Bone marrow (tissue), 2 donors: Measurements from ENCODE around the gene FKBP7.
A peak's percentile ranks its signal among the peaks of the same experiment; 100 is the strongest.
"Not testable (repeated sequence)": the region's sequence is repeated elsewhere in the genome, so short reads cannot be mapped to it uniquely, and the experiment has no call there.

Experiments
- DNase-seq, 2 donors: peaks; one replicate each; lab custom pipeline; 2025; lab: John Stamatoyannopoulos, UW

Gene FKBP7, protein sequence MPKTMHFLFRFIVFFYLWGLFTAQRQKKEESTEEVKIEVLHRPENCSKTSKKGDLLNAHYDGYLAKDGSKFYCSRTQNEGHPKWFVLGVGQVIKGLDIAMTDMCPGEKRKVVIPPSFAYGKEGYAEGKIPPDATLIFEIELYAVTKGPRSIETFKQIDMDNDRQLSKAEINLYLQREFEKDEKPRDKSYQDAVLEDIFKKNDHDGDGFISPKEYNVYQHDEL

DNA sequence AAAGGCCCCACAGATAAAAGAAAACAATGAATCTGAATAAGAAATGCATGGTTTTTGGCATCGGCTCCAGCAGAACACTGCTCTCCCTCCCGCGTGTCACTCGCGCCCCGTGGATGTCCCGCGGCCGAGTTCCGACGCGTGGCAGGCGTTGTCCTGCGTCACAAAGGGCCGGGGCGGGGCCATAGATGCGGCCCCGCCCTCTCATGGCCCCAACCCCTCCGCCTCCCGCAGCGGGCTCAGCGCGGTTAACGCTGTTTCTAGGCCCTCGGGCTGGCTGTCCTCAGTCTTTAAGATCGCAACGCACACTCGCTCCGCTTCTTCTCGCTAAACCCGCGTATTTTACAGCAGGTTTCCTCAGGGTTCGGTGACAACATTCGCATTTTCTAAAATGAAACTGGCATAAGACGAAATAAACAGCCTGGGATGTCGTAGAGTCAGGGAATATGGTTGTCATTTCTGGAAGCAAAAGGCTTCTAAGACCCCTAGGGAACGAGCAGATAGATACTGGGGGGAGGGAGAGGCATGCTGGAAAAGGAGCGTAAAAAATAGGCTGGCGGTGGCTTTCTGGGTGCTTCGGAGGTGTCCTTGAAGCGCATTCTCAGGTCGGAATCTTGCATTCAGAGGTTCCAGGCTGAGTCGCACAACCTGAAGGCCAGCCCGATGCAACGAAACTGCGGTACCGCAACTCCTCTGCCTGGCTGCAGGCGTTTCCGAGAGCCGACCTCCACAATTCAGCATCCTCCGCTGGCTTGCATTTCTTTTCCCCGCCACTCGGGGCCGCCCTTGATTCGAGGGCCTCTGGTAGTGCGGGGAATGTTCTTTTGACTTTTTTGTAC, at the start of gene FKBP7:
Gene FKBP7, minus strand, starts transcription at position 162 of the 836 bp plus-strand sequence. Its CDS starts 101 bp downstream, at position 61.
- DNase-seq = peak; percentile 51 to 72

- no peak for DNase-seq
These were observed 49.2 kb upstream of the FKBP7 start for GRCh38 chr2:178527592-178527991.

DNA sequence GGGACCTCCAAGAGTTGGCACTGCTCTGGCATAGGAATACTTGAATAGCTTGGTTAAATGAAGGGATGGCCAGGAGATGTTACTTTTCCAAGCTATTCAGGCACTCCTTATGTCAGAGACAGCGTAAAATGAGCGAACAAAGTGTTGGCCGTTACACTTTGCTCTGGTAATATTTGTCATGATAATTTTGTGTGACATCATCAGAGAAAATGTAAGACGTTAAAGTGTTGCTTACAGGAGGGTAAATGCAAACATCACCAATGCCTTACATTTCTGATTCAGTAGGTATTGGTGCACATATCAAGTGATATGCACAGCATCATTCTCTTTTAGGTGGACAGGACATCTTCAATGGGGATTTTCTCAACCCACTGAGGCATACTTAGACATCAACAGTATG, 47.9 kb upstream of the FKBP7 start:
- no peak for DNase-seq

- DNase-seq = not testable (repeated sequence)
These were observed 47.1 kb upstream of the FKBP7 start for GRCh38 chr2:178525460-178525859.

GRCh38 chr2:178525010-178525409, 46.6 kb upstream of the FKBP7 start:
- DNase-seq = not testable (repeated sequence)

GRCh38 chr2:178523596-178524134, 45.3 kb upstream of the FKBP7 start:
- DNase-seq = no peak

GRCh38 chr2:178522950-178523595, 44.7 kb upstream of the FKBP7 start:
- peak; percentile 7 to 95 for DNase-seq

DNA sequence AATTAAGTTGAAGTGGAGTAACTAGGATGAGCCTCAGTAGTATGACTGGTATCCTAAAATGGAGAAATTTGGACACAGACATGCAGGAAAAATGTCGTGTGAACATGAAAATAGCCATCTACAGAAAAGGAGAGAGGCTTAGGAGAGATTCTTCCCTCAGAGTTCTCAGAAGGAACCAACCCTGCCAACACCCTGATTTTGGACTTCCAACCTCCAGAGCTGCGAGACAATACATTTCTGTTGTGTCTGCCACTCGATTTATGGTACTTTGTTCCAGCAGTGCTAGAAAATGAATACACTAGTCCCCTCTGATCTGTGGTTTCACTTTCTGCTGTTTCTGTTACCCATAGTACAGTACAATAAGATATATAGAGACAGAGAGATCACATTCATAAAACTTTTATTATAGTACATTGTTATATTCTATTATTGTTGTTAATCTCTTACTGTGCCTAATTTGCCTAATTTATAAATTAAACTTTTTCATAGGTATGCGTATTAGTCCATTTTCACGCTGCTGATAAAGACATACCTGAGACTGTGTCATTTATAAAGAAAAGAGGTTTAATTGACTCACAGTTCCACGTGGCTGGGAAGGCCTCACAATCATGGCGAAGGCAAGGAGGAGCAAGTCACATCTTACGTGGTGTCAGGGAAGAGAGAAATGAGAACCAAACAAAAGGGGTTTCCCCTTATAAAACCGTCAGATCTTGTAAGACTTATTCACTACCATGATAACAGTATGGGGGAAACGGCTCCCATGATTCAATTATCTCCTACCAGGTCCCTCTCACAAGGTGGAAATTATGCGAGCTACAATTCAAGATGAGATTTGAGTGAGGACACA, 43.1 kb upstream of the FKBP7 start:
- DNase-seq = no peak

DNA sequence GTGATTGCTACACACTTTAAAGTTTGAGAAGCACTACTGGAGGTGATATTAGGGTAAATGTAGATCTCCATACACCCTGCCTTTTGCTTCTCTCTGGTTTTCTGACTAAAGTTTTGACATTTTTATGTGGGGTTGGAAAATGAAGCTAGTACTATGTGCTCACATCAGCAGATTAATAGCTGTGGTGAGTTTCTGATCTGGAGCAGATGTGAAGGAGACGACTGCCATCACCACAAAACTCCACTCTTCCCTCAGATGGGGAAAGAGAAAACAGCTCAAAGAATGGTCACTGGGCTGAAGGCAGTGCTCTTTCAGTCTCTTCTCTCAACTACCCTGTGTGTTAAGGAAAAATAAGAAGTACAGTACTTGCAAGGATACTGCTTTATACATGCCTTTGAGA, 39.1 kb upstream of the FKBP7 start:
- no peak for DNase-seq

- DNase-seq = no peak
These were observed 36.3 kb upstream of the FKBP7 start for GRCh38 chr2:178514664-178515063.

- no peak for DNase-seq
These were observed 35.5 kb upstream of the FKBP7 start for GRCh38 chr2:178513876-178514275.

GRCh38 chr2:178512484-178512883, 34.1 kb upstream of the FKBP7 start:
- DNase-seq = no peak

DNA sequence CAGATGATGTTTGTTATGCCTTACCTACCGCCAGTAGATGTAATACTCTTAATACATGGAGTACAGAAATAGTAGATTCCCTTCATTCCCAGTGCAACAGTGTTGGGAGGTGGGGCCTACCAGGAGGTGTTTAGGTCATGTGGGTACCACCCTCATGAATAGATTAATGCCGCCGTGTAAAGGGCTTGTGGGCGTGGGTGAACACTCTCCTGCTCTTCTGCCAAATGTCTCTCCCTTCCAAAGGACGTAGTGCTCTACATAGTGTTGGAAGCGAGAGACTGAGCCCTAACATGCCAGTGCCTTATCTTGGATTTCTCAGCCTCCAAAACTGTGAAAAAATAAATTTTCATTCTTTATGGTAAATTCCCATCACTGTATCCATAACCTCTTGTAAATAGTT, 32.0 kb upstream of the FKBP7 start:
- no peak for DNase-seq

DNA sequence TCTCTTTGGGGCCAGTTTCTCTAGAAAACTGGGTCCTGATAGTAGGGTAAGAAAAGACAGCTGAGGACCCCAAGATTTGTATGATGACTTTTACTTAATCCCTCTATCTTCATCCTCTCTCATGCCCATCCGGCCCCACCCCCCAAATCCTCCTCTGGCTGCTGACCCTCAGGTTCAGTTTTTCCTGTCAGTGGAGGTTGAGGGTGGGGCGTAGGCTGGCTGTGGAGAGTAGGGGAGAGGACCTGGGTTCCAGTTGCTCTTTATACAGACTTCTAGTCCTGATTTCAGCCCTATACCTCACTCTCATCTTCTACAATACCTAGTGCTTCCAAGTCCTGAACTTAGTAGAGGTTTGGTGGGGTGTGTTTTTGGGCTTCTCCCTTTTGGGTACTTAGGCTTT, 30.2 kb upstream of the FKBP7 start:
- DNase-seq = no peak

GRCh38 chr2:178506949-178507348, 28.5 kb upstream of the FKBP7 start:
- DNase-seq = no peak

DNA sequence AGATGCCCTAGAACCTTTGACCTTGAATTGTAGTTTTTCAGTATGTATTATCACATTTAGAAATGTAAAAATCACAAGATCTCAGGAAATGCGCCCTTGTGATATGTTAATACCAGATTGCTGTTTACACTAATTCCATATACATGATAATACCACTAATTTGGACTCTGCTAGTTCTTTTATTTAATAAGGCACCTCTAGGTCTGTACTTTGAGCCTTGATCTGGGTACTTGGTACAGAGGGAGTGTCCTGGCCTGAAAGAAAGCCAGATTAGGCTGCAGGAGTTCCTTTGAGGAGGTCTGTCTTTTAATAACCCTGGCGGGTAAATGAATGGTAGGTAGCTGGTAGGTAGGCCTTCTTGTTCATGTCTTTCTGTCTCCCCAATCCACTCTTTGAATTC, 28.1 kb upstream of the FKBP7 start:
- DNase-seq = no peak

- DNase-seq = no peak
These were observed 27.7 kb upstream of the FKBP7 start for GRCh38 chr2:178506101-178506500.

- DNase-seq = no peak
These were observed 24.4 kb upstream of the FKBP7 start for GRCh38 chr2:178502751-178503150.

DNA sequence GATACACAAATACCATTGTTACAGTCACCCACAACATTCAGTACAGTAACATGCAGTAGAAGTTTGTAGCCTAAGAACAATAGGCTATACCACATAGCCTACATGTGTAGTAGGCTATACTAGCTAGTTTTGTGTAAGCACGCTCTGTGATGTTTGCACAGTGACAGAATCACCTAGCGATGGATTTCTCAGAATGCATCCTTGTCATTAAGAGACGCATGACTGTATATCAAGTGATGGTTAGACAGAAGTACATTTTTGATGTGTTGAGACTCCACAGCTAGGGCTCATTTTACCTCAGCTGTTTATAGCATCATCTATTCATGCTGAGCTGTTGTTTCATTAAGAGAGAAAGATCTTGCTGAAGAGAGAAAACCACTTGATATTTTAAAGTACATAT, 21.2 kb upstream of the FKBP7 start:
- DNase-seq = no peak

DNA sequence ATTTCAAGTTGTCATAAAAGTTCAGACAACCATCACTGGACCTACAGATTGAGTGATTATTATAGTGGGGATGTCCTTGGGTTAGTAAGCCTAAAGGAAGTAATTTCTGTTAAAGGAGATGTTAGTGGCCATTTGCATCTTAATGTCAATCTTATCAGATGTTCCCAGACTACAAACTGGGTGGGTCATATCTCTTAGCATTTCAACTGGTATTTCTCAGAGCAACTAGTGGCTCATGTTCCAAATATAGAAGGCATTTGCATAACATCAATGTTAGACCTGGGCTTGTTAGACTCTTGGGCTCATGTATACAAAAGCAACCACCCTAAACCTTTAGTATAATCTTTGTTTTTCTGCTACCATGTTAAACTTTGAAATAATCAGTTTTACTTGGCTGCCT, 19.7 kb upstream of the FKBP7 start:
- no peak for DNase-seq

DNA sequence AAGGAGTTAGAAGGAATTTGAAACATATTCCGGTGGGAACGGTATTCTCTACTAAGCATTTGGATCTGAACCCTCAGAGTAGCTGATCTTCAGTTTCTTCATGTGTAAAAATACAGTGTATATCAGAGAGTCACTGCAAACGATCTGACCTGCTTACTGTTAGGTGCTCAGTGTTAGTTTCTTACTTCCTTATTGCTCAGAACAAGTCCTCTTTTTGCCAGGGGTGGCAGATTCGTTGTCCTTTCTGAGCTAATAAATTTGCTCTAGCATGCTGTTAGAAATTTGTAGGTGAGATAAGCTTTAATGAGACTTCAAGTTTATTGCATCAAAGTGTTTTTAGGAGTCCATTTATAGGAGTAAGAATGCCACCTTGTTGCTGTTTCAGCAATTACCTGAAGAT, 17.6 kb upstream of the FKBP7 start:
- DNase-seq = no peak

DNA sequence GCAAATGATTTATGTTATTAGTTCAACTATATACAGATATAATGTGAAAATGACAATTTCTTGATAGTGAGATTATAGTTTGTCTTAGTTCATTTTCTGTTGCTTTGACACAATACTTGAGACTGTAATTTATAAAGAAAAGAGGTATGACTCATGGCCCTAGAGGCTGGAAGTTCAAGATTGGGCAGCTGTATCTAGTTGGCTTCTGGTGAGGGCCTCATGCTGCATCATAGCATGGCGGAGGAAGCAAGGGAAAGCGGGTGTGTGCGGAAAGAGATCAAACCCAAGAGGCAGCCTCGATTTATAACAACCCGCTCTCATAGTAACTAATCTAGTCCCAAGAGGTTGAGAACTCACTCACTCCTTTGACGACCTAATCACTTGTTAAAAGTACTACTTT, 13.2 kb upstream of the FKBP7 start:
- DNase-seq = no peak
